Effector CD4-positive, alpha-beta T cell (primary cell): ENCODE results near the gene AREG.

Experiments
- DNase-seq: peaks from one replicate; pipeline ENCODE4 v3.0.0-alpha.2; 2020

The AREG gene

DNA sequence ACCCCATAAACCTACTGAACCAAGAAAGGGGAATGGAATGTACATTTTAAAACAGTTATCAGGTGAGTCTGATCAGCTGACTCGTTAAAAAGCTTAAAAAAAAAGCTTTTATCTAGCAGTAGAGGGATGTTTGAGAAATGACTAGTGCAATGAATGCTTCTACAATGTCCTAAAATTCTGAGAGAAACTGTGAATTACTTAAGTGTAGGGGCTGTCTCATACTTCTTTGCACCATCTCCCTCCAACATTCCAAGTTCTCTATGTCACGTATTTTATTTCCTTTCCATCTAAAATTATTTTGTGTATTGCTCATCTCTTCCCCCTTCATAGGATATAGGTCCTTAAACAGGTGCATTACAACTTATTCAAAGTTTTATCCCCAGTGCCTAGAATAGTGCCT lies 11.9 kb upstream of the AREG start:
- DNase-seq: no peak

DNA sequence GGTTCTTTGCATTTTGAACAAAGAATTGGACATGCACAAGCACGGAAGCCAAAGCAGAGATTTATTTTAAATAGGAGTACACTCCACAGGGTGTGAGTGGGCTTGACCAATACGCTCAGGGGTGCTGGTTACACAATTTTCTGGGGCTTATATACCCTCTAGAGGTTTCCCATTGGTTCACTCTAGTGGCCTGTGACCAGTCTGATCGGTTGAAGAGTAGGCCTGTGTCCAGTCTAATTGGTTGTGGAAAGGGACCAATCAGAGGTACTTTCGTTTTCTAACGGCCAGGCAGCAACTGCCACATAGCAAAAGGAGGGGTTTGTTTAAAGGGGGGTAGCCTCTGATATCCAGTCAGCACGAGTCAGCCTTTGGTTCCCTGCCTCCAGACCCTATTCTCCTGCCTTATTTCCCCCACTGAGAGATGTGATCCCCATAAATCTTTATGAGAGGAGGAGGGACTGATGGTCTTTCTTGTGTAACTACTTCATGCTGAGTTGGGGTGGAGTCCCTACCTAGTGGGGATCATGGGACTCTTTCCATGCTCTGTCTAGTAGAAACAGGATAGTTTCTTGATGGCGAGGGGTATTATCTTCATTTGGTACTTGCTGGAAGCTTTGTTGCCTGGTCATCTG lies 11.3 kb upstream of the AREG start:
- no peak for DNase-seq

DNA sequence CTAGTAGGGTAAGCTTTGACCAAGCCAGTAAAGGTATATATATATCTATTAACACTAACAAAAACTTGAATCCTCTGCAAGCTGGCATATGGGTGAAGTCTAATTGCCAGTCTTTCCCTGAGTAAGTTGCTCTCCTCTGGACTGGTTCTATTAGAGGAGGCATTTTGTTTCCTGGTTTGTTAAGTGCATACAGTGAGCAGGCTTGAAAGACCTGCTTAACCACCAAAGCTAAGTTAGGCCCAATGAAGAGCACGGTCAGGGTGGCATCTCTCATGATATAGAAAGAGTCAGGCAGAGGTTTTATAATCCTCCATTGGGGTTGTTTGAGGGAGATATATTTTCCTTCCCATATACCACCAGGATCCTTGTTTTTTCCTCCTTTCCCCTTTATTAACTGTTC lies 9.6 kb upstream of the AREG start:
- no peak for DNase-seq

DNA sequence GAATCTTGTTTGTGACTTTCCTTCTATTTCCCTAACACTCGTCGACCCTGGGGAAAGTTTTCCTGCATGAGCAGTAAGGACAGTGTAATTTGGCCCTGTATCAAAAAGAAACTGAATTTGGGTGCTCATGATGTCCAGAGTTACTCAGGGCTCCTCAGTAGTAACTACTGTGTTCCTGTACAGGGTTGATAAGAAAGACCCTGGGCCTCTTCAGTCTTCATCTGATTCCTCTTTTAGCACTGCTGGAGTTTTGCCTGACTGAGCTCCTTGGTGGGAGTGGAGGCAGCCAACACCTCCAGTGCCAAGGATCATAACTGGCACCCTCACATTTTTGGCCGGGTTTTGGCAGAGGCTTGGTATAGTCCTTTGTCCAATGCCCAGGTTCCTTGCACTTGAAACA lies 7.1 kb upstream of the AREG start:
- no peak for DNase-seq

DNA sequence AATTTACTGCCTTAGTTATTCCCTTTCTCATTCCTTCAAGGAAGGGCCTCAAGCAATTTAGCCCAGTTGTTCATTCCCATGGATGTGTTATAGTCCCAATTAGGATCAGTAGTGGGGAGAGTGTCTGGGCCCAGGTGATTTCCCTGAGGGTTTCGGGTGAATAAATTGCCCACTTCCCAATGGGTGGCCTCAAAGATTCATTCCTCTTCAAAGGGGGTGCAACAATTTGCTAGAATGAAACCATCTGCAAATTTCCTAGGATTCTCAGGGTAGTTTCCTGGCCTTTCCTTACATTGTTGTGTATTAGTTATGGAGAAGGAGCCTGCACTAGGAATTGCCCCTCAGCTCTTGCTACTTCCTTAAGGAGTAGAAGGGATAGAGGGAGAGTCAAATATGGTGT lies 6.3 kb upstream of the AREG start:
- no peak for DNase-seq

DNA sequence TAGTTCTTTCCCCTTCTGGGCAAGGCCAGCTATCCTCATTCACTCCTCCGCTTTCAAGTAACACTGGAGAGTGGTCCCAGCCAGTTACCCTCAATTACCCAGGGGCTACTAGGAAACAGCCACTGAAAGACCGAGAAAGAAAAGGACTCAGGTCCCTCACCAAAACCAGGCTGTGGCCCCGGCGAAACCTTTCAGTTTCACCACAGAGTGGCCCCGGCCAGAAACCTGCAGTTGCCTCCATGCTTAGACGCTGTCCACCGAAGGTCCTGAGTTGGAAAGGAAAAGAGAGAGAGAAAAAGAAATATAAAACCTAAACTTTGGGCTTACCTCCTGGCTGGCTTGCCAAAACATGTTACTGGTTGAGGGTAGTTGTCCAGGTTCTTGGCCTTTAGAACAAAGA lies 5.0 kb upstream of the AREG start:
- no peak for DNase-seq

DNA sequence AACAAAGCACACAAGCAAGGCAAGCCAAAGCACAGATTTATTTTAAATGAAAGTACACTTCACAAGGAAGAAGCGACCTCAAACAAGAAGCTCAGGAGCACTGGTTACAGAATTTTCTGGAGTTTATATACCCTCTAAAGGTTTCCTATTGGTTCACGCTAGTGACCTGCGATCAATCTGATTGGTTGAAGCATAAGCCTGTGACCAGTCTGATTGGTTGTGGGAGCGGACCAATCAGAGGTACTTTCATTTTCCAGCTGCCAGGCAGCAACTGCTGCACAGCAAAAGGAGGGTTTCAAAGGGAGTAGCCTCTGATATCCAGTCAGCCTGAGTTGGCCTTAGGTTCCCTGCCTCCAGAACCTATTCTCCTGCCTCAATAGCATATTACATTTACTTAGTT lies 4.6 kb upstream of the AREG start:
- no peak for DNase-seq

DNA sequence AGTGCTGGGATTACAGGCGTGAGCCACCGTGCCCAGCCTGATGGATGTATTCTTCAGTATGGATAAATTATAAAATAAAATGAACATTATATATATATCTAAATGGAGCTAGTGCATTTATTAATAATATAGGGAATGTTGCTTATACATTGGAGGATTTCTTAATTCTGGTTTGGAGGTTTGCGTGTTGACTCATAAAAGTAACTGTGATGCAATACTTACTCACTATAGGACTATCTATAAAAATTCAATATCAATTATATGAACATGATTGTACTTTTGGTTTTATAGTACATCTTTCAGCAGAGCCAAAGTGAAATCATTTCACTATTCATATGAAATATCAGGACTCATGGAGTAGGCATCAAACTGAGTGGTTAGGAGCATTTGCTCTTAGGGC lies 3.2 kb upstream of the AREG start:
- DNase-seq: no peak

DNA sequence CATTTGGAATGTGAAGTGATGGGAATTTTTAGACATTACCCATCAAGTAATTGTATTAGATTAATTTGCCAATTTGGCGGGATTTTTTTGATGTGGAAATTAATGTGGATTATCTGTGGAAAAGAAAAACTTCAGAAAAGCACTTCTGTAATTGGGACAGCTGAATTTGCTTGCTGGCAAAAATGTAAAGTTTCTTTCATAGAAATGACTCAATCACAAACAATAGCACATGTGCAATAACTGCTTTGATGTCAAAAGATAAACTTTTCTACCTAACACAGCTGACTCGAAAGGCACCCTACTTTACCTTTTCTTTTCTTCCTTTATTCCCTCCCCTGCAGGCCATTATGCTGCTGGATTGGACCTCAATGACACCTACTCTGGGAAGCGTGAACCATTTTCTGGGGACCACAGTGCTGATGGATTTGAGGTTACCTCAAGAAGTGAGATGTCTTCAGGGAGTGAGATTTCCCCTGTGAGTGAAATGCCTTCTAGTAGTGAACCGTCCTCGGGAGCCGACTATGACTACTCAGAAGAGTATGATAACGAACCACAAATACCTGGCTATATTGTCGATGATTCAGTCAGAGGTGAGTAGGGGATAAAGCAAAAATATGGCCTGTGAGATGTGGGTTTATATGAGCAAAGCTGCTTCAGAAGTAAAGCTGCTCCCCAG lies 1.4 kb downstream of the AREG start:
- no peak for DNase-seq

DNA sequence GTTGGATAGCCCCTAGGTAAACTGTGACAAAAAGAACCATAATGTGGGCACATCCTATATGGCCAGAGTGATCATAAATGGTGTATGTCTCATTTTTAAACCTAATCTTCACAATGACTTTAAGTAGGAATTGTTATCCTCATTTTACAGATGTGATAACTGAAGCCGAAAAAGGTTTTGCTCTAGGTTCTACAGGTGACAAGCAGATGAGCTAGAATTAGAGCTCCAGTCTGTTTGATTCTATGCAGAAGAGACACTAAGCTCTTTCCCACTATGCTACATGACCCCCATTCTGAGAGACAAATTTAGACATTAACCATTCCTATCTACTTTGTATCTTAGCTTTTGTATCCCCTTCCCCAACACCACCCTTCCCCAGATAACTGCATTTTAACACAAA lies 2.0 kb downstream of the AREG start:
- DNase-seq: no peak

DNA sequence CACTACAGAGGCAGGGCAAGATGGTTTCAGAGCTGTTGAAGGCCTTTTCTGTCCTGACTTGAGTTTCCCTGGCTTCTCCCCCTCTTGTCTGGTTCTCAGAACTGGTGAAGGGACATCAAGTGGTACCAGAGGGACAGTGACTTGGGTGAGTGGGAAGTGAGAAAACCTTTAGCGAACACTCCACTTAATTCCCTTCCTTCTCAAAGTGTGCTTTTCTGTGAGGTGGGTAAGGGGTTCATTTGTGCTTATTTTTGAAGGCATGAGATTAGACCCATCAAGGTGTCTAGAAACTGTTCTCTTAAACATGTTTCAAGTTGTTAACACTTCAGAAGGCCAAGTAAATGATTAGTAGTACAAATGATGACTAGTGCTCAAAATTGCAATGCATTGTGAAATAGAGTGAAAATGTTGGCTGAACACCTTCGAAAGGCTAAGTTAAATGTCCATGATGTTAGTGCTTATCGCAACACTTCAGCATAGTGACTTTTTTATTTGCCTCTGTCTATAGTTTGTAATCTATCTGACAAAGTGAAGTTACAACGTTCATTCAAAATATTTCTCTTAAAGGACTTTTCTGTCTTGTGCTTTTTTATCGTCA lies 2.8 kb downstream of the AREG start:
- DNase-seq: no peak

DNA sequence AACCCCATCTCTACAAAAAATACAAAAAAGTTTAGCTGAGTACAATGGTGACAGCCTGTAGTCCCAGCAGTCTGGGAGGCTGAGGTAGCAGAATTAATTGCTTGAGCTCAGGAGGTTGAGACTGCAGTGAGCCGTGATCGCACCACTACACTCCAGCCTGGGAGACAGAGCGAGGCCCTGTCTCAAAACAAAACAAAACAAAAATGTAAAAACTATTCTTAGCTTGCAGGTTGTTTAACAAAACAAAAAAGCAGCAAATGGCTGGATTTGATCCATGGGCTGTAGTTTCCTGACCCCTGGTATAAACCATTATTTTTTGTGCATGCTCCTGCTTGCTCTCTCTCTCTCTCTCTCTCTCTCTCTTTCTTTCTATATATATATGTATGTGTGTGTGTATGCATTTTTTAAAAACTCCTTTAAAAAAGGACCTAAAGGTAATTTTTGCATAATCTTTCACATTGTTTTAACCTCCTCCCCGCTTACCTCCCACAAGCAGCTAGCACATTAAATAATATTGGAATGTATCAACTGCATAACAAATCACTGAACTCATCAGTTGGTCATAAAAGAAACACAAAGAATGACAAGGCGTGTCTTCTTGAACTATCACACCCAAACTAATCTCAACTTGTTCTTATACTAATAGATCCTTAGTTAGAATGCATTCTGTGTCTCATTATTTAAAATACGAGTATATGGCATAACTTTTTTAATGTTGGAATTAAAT lies 4.8 kb downstream of the AREG start:
- DNase-seq: no peak

DNA sequence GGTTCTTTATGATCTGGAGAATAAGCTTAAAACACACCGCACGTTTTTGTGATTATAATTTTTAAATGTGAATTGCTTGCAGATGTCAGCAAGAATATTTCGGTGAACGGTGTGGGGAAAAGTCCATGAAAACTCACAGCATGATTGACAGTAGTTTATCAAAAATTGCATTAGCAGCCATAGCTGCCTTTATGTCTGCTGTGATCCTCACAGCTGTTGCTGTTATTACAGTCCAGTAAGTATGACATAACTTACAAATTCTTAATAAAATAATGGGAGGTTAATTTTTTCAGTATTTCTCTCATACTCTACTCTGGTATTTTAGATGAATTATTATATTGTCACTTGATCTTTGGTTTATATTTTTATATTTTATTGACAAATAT lies 5.4 kb downstream of the AREG start:
- DNase-seq: no peak

DNA sequence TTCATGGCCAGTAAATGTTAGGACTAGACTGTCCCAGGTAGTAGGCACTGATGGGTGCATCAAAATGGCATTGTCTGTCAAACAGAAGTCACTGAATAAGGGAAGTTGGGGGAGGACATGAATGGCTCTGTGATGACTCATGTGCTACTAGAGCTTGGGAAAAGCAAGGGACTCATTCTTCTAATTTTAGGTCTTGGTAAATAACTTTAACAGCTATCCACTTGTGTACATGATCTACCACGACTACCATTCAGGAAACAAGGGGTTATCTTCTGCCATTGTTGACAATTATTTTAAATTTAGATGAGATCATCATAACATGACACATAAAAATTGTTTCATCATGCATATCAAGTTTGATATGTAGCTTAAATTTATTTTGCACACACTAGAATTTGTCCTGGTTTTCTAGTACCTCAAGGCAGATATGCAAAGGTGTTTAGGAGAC lies 6.3 kb downstream of the AREG start:
- DNase-seq: no peak

DNA sequence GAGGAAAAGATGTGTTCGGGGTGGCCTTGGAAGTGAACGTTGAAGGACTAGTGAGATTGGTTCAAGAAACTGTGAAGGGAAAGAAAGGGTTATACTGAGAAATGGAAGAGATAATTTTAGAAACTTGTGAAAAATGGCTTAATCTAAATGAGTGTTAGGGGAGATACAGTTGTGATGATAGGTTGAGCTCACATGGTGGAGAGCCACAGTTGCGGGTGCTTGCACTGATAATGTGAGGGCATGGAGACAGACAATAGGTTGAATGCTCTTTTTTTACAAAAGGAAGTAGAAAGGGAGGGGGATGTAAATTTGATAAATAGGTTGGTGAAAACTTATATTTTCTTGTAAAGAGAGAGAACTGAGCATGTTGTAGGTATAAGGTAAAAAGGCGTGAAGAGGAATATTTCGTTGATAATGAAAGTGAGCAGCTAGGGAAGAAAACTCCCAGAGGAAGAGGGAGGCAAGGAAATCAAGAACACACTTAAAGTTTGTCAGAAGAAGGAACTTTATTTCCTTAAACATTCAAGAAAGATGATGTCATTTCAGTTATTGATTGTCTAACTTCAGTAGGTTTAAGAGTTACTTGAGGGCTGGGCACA lies 8.2 kb downstream of the AREG start:
- no peak for DNase-seq

DNA sequence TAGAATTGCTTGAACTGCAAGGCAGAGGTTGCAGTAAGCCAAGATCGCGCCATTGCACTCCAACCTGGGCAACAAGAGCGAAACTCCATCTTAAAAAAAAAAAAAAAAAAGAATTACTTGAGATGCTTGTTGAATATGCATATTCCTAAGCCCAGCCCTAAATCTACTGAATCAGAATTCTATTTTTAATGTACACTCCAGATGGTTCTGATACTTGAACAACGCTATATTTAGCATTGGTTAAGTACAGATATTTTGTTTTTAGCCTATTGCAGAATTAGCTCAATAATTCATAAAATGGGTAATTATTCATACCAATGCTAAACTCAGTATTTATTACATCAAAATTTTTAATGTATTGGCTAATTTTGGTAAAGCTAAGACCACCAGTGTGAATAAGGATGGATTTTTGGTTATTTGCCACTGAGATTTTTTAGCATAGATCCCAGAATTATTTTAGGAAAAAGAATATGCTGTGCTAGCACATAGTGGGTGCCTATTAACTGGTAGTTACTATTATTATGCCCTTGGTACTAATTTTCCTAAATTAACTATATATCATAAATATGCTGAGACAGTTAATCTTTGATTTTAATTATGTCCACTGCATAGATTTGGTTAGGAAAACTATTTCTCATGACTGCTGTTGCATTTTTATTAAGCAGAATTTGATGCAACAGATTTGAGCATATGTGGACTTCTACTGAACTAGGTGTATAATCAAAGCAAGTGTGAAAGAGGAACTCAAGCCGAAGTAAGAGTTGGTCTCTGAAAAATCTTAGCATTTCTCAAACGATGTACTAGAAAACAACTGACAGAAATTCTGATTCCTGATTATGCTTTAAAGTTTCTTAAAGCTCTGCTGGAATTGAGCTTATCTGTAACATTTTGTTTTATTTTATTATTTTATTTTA lies 9.2 kb downstream of the AREG start:
- no peak for DNase-seq

DNA sequence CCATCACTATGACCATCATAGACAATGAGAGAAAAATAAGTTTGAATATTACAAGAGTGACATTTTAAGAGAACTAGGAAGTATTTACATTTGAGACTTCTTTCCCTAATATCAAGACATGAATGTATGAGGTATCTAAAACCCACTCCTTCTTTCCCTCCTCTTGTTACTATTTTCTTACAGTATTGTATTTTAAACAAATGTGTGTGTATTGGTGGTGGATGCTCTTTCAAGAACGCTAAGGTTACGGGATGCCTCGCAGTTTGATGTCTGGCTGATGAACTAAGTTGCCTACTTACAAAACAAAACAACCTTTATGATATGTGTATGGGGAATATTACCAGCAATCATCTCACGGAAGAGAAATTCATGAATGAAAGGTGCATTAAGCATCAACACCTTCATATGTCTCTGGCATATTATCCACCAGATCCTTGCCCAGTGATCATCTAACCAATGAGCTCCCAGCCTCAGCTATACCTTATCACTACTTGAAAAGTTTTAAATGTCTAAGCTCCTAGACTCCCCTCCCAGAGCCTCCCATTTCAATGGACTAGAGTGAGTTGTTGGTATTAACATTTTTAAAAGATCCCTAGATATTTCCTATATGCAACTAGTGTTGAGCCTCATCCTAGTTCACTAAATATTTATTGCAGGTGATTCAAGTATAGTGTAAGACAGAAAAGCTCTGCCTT lies 10.6 kb downstream of the AREG start:
- no peak for DNase-seq

DNA sequence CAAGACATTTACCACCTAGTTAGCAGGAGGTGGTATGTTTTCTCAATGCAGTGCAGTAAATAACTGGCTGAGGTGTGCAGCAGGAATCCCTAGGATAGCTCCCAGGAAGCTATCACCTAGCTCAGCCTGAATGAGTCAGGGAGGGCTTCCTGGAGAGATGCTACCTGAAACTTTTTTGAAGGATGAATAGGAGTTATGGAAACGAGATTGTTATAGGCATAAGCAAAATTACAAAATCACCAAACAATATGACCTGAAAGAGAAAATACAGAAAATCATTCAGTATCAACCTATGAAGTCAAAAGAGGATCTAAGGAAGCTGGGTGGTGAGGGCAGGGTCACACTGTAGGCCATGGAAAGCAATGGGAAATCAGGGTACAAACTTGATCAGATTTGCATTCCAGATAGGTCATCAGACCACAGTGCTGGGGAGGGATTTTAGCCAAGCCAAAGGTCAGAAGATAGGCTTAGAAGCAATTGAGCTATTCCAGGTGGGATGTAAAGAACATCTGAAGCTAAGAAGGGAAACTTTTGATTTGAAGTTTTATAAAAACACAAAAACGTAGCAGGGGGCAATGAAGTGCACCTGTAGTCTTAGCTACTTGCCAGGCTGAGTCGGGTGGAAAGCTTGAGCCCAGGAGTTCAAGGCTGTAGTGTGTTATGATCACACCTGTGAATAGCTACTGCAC lies 11.3 kb downstream of the AREG start:
- DNase-seq: no peak

DNA sequence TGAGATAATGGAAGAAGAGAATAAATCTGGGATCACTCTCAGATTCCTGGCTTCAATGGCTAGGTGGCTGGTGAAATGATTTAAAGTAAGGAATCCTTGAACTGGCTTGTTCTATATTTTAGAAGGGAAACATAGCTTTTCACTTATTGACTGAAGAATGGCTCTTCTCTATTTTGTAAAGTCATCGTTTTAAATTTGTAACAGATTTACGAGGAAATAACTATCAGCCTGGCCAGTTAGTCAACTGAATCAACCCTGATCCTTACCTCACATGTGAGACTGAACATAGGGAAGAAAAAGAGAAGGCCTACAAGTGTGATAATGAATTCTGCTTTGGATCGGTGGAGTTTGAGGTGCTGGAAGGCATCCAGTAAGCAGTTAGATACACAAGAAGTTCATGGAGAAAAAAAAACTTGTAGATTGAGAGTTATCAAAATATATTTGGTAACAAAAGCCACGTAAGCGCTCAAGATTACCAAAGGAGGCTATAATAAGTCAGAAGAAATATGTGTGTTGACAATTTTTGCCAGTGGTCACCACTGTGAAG lies 12.0 kb downstream of the AREG start:
- no peak for DNase-seq

DNA sequence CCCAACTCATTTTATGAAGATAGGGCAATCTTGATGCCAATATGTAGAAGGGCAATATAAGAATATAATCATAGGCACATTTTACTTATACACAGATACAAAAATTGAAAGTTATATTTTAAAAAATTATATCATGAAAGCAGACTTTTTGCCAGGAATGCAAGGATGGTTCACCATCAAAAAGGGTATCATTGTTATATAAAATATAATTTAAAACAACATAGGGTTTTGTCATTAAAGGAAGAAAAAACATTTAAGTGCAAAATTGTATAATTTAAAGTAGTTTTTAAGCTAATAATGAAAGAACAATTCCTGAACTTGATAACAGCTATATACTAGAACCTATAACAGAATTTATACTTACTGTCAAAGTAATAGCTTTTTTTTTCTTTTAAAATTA lies 15.9 kb downstream of the AREG start:
- DNase-seq: no peak

DNA sequence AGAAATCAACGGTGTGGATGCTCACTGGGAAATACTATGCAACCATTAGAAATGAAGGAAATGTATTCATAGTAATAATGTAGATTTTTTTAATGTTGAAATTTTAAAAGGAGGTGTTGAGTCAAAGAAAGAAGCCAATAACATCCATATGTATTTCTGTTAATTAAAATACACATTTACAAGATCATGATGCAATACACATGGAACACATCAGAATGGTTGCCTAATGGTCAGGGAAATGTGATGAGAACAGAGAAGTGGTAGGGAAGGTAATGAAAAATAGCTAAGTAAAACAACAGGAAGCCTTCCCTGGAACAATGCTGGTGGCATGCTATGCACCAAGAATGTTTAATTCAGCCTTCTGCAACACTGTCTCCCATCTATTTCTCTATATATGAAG lies 18.2 kb downstream of the AREG start:
- DNase-seq: no peak
